Measurements from ENCODE around the gene MACF1. TPM values are rescaled to one million over a fixed set of nuclear protein-coding genes. Genes with fewer than 3 reads are reported as not detected.

Gene MACF1
- total and polyA plus RNA-seq, 2 donors (not counting 1 experiment from before 2014, with no cell fraction given) = 64.1 to 159 TPM

- ChIA-PET CTCF (interaction anchor here (0.6 to 1.2 kb wide), 2 partner anchors 26 to 63 kb away, joined by 3 read pairs; no protein-coding TSS in a partner anchor), POLR2A (no interaction called here)
- no peak for TF ChIP-seq CTCF (IDR thresholded peaks at IDR 0.05)
- no peak for TF ChIP-seq EZH2 (IDR thresholded peaks at IDR 0.05; ENCODE audit: borderline replicate concordance, insufficient read depth, low read depth, low read length, poor library complexity, severe bottlenecking)
- Mint-ChIP-seq H3K4me1 (no peaks in the 10 kb centered on the region), H3K27me3 (peaks cover 8% of the 10 kb centered on the region), H3K27ac (no peak overlapping the region), H3K4me3 (no peak overlapping the region), H3K9me3 (ENCODE audit: insufficient read depth) (no peaks in the 10 kb centered on the region)
- WGBS (ENCODE audit: insufficient coverage) = 100% methylated on average over 2 of the region's 2 CpGs
- Histone ChIP-seq H3K4me3 (ENCODE audit: control extremely low read depth in 1 of 5, extremely low read depth in 1 of 5, insufficient read depth in 1 of 5, low read depth in 2 of 5, low read length in 4 of 5) (no peak overlapping the region), H3K4me2 (replicated peaks; ENCODE audit: low read depth, low read length, poor library complexity, severe bottlenecking) (no peak overlapping the region), H3K9me3 (ENCODE audit: control extremely low read depth in 1 of 3, control insufficient read depth in 2 of 3, insufficient read depth in 1 of 3, low read length in 2 of 3) (no peaks in the 10 kb centered on the region), H3K27ac (ENCODE audit: low read length in 2 of 2) (no peak overlapping the region), H2AFZ (ENCODE audit: insufficient read depth, low read depth, low read length, poor library complexity, severe bottlenecking) (no peak overlapping the region), H3K27me3 (replicated peaks in 1 of 4; ENCODE audit: control extremely low read depth in 1 of 4, control insufficient read depth in 3 of 4, insufficient read depth in 4 of 4, low read length in 3 of 4) (no peaks in the 10 kb centered on the region), H4K20me1 (ENCODE audit: control insufficient read depth, insufficient read depth, low read length, poor library complexity, severe bottlenecking) (no peaks in the 10 kb centered on the region), H3K4me1 (ENCODE audit: control insufficient read depth in 2 of 2, insufficient read depth in 2 of 2, low read length in 2 of 2) (no peaks in the 10 kb centered on the region), H3K79me2 (ENCODE audit: control insufficient read depth, insufficient read depth, low read length) (no peaks in the 10 kb centered on the region), H3K9ac (ENCODE audit: low read length) (no peak overlapping the region), H3K36me3 (replicated peaks in 1 of 2; ENCODE audit: control extremely low read depth in 1 of 2, control insufficient read depth in 1 of 2, extremely low read depth in 1 of 2, insufficient read depth in 2 of 2, low read length in 1 of 2) (no peaks in the 10 kb centered on the region)
- intact Hi-C loops (cut with micrococcal nuclease) = no loop called here
- no peak for ATAC-seq (ENCODE audit: low read depth)
- no peak for DNase-seq
Measured at GRCh38 chr1:39165049-39165448, 39.4 kb upstream of the MACF1 start.

GRCh38 chr1:39165488-39165887 is 39.0 kb upstream of the MACF1 start:
- H3K4me3 ChIP-seq (ENCODE audit: control extremely low read depth in 1 of 5, extremely low read depth in 1 of 5, insufficient read depth in 1 of 5, low read depth in 2 of 5, low read length in 4 of 5) = no peak overlapping the region
- H2AFZ ChIP-seq (ENCODE audit: insufficient read depth, low read depth, low read length, poor library complexity, severe bottlenecking) = no peak overlapping the region
- intact Hi-C loops (cut with micrococcal nuclease) = no loop called here
- H3K36me3 ChIP-seq (replicated peaks in 1 of 2; ENCODE audit: control extremely low read depth in 1 of 2, control insufficient read depth in 1 of 2, extremely low read depth in 1 of 2, insufficient read depth in 2 of 2, low read length in 1 of 2) = no peaks in the 10 kb centered on the region
- no peak for ATAC-seq (ENCODE audit: low read depth)
- ChIA-PET POLR2A (no interaction called here), CTCF (no interaction called here)
- no peaks in the 10 kb centered on the region for H3K4me1 ChIP-seq (ENCODE audit: control insufficient read depth in 2 of 2, insufficient read depth in 2 of 2, low read length in 2 of 2)
- H3K79me2 ChIP-seq (ENCODE audit: control insufficient read depth, insufficient read depth, low read length) = no peaks in the 10 kb centered on the region
- no peak for TF ChIP-seq EZH2 (IDR thresholded peaks at IDR 0.05; ENCODE audit: borderline replicate concordance, insufficient read depth, low read depth, low read length, poor library complexity, severe bottlenecking)
- TF ChIP-seq CTCF (IDR thresholded peaks at IDR 0.05) = no peak
- H3K4me2 ChIP-seq (replicated peaks; ENCODE audit: low read depth, low read length, poor library complexity, severe bottlenecking) = no peak overlapping the region
- H3K9me3 ChIP-seq (ENCODE audit: control extremely low read depth in 1 of 3, control insufficient read depth in 2 of 3, insufficient read depth in 1 of 3, low read length in 2 of 3) = no peaks in the 10 kb centered on the region
- DNase-seq = no peak
- Mint-ChIP-seq H3K4me1 (no peaks in the 10 kb centered on the region), H3K27me3 (peaks cover 6% of the 10 kb centered on the region), H3K27ac (no peak overlapping the region), H3K9me3 (ENCODE audit: insufficient read depth) (no peaks in the 10 kb centered on the region), H3K4me3 (no peak overlapping the region)
- H4K20me1 ChIP-seq (ENCODE audit: control insufficient read depth, insufficient read depth, low read length, poor library complexity, severe bottlenecking) = no peaks in the 10 kb centered on the region
- no peak overlapping the region for H3K27ac ChIP-seq (ENCODE audit: low read length in 2 of 2)
- no CpG with 5 or more reads among the region's 1 CpG for WGBS (ENCODE audit: insufficient coverage)
- no peak overlapping the region for H3K9ac ChIP-seq (ENCODE audit: low read length)
- no peaks in the 10 kb centered on the region for H3K27me3 ChIP-seq (replicated peaks in 1 of 4; ENCODE audit: control extremely low read depth in 1 of 4, control insufficient read depth in 3 of 4, insufficient read depth in 4 of 4, low read length in 3 of 4)
